Liver (tissue), 9 donors: ENCODE results near the gene CFAP221. TPM values are rescaled to one million over a fixed set of nuclear protein-coding genes. Genes with fewer than 3 reads are reported as not detected.

Source experiments
- DNase-seq: peaks from one replicate; pipeline ENCODE4 v3.0.0-alpha.2; 2017; ENCODE audit warnings: low spot score
- H3K27ac ChIP-seq, 2 donors: one replicate each; pipeline ENCODE4 v1.7.0; 2013; ENCODE audit warnings: inconsistent platforms in 2 of 2, low read length in 2 of 2, control low read depth in 1 of 2, low read depth in 1 of 2, mild to moderate bottlenecking in 1 of 2
- H3K27me3 ChIP-seq, 4 donors: one replicate each; pipeline versions ENCODE4 v1.6.1 to v1.7.0; 2013; ENCODE audit warnings: low read length in 3 of 4, inconsistent platforms in 1 of 4, mild to moderate bottlenecking in 1 of 4, moderate library complexity in 1 of 4; ENCODE audit not compliant: control insufficient read depth in 4 of 4, insufficient read depth in 4 of 4
- H3K36me3 ChIP-seq, 4 donors: one replicate each; pipeline versions ENCODE4 v1.6.1 to v1.7.0; 2013; ENCODE audit warnings: low read length in 3 of 4, mild to moderate bottlenecking in 3 of 4, low read depth in 1 of 4, moderate library complexity in 1 of 4; ENCODE audit not compliant: control insufficient read depth in 4 of 4, insufficient read depth in 3 of 4
- H3K4me1 ChIP-seq, 4 donors: one replicate each; pipeline versions ENCODE4 v1.6.1 to v1.7.0; 2013; ENCODE audit warnings: low read length in 3 of 4, mild to moderate bottlenecking in 3 of 4, moderate library complexity in 1 of 4; ENCODE audit not compliant: control insufficient read depth in 4 of 4, insufficient read depth in 4 of 4
- H3K4me3 ChIP-seq, 3 donors: one replicate each; pipeline versions ENCODE4 v1.6.1 to v1.7.0; 2013; ENCODE audit warnings: low read length in 3 of 3, control low read depth in 1 of 3, low read depth in 1 of 3, mild to moderate bottlenecking in 1 of 3
- H3K9ac ChIP-seq, 2 donors: one replicate each; pipeline ENCODE4 v1.7.0; 2013; ENCODE audit warnings: low read length in 2 of 2, mild to moderate bottlenecking in 2 of 2, moderate library complexity in 2 of 2, control low read depth in 1 of 2, low read depth in 1 of 2
- H3K9me3 ChIP-seq, 4 donors: one replicate each; pipeline versions ENCODE4 v1.6.1 to v1.7.0; 2013; ENCODE audit warnings: low read length in 3 of 4; ENCODE audit not compliant: control insufficient read depth in 4 of 4
- ATF3 ChIP-seq: IDR thresholded peaks from 2 replicates; pipeline ENCODE4 v1.6.1; 2016; ENCODE audit warnings: antibody characterized with exemption
- CTCF ChIP-seq: fragments of 150-350 bp; IDR thresholded peaks from 2 replicates; pipeline ENCODE4 v1.5.1; 2017; ENCODE audit warnings: improper control_type of control experiment, low read depth, low read length; ENCODE audit not compliant: missing input control
- EGR1 ChIP-seq, 2 donors: IDR thresholded peaks; 2 replicates each; pipeline ENCODE4 v1.6.1; 2016 to 2018; ENCODE audit warnings: antibody characterized with exemption in 2 of 2, low read depth in 2 of 2
- FOXA1 ChIP-seq: IDR thresholded peaks from 2 replicates; pipeline ENCODE4 v1.6.1; 2016; ENCODE audit warnings: antibody characterized with exemption
- FOXA2 ChIP-seq: IDR thresholded peaks from 2 replicates; pipeline ENCODE4 v1.6.1; 2016; ENCODE audit warnings: antibody characterized with exemption
- GABPA ChIP-seq, 2 donors: IDR thresholded peaks in 1 of 2; conservative IDR thresholded peaks in 1 of 2; 2 replicates each; pipeline ENCODE4 v1.6.1; 2016; ENCODE audit warnings: antibody characterized with exemption in 2 of 2, mild to moderate bottlenecking in 1 of 2, moderate library complexity in 1 of 2
- HNF4A ChIP-seq, 2 donors: conservative IDR thresholded peaks; 2 replicates each; pipeline ENCODE4 v1.6.1; 2016; ENCODE audit warnings: antibody characterized with exemption in 2 of 2, mild to moderate bottlenecking in 2 of 2
- HNF4G ChIP-seq: IDR thresholded peaks from 2 replicates; pipeline ENCODE4 v1.6.1; 2016; ENCODE audit warnings: antibody characterized with exemption
- JUND ChIP-seq, 2 donors: IDR thresholded peaks; 2 replicates each; pipeline ENCODE4 v1.6.1; 2016; ENCODE audit warnings: antibody characterized with exemption in 2 of 2
- MAX ChIP-seq: IDR thresholded peaks from 2 replicates; pipeline ENCODE4 v1.6.1; 2016; ENCODE audit warnings: antibody characterized with exemption
- NR2F2 ChIP-seq: IDR thresholded peaks from 2 replicates; pipeline ENCODE4 v1.6.1; 2016; ENCODE audit warnings: antibody characterized with exemption
- RAD21 ChIP-seq, 2 donors: IDR thresholded peaks; 2 replicates each; pipeline ENCODE4 v1.6.1; 2016; ENCODE audit warnings: antibody characterized with exemption in 2 of 2, mild to moderate bottlenecking in 2 of 2
- RXRA ChIP-seq, 2 donors: IDR thresholded peaks; 2 replicates each; pipeline ENCODE4 v1.6.1; 2017 to 2018; ENCODE audit warnings: antibody characterized with exemption in 2 of 2, mild to moderate bottlenecking in 1 of 2
- SP1 ChIP-seq: IDR thresholded peaks from 2 replicates; pipeline ENCODE4 v1.6.1; 2018; ENCODE audit warnings: antibody characterized with exemption, mild to moderate bottlenecking
- TAF1 ChIP-seq: conservative IDR thresholded peaks from 2 replicates; pipeline ENCODE4 v1.6.1; 2016; ENCODE audit warnings: antibody characterized with exemption, mild to moderate bottlenecking
- YY1 ChIP-seq: IDR thresholded peaks from 2 replicates; pipeline ENCODE4 v1.6.1; 2016; ENCODE audit warnings: antibody characterized with exemption, mild to moderate bottlenecking
- ZBTB33 ChIP-seq: IDR thresholded peaks from 2 replicates; pipeline ENCODE4 v1.6.1; 2016; ENCODE audit warnings: antibody characterized with exemption
- WGBS: extraction: QIAGEN DNeasy Blood & Tissue Kit; methylation state at CpG from one replicate; pipeline ENCODE4 v1.1.7; 2013; 5-methylcytosine and 5-hydroxymethylcytosine counted together
- polyA plus RNA-seq, 2 donors: library from polyadenylated mRNA; stranded (reverse) in 1 of 2; unstranded in 1 of 2; fragments of 200-250 nt in 1 of 2; fragments of >200 nt in 1 of 2; fragmentation: Nextera tagmentation in 1 of 2; extraction: Ambion mirVana in 1 of 2; gene quantifications; one replicate each; pipeline versions ENCODE4 v1.2.1 to v1.2.3, GENCODE V29; 2013 to 2015
- total RNA-seq, 2 donors: library from RNA; depleted of rRNA; stranded (reverse); fragments of >200 nt; gene quantifications; one replicate each; pipeline ENCODE4 v1.2.3, GENCODE V29; 2014
- donor health status: healthy.
- donor health status: healthy.
- donor health status: healthy.
- donor health status: healthy.
- donor health status: healthy.

CFAP221 gene
- total and polyA plus RNA-seq, 4 donors: 0.23 to 3.1 (median 1.2) TPM

- TF ChIP-seq CTCF: no peak
- TF ChIP-seq HNF4A (conservative IDR thresholded peaks at IDR 0.05): no peak
- no peak for TF ChIP-seq JUND (IDR thresholded peaks at IDR 0.05)
- TF ChIP-seq FOXA1: no peak
- TF ChIP-seq ATF3: no peak
Observed at GRCh38 chr2:119671016-119671415, 126.8 kb downstream of the CFAP221 start (continued).

- H3K27ac ChIP-seq: no peak overlapping the region
- H3K4me3 ChIP-seq: no peak overlapping the region
- no peaks in the 10 kb centered on the region for H3K36me3 ChIP-seq
- no peaks in the 10 kb centered on the region for H3K4me1 ChIP-seq
- TF ChIP-seq TAF1: no peak
- TF ChIP-seq RAD21 (IDR thresholded peaks at IDR 0.05): no peak
- TF ChIP-seq HNF4G: no peak
- TF ChIP-seq FOXA2: no peak
- TF ChIP-seq ATF3: no peak
- no peak for TF ChIP-seq GABPA (IDR thresholded peaks at IDR 0.05 in 1 of 2, conservative IDR thresholded peaks at IDR 0.05 in 1 of 2)
- TF ChIP-seq CTCF: no peak
- no peak for TF ChIP-seq HNF4A (conservative IDR thresholded peaks at IDR 0.05)
- no peak for TF ChIP-seq ZBTB33
- TF ChIP-seq RXRA (IDR thresholded peaks at IDR 0.05): no peak
- no peak for TF ChIP-seq JUND (IDR thresholded peaks at IDR 0.05)
- no peak for TF ChIP-seq FOXA1
- TF ChIP-seq NR2F2: no peak
- no peak for TF ChIP-seq YY1
- no peak for TF ChIP-seq SP1
- TF ChIP-seq EGR1 (IDR thresholded peaks at IDR 0.05; ENCODE audit: low read depth in 2 of 2): no peak
- no peak for TF ChIP-seq MAX
- DNase-seq: peak; percentile 29
- H3K9ac ChIP-seq: no peak overlapping the region
- 67% methylated on average over 6 of the region's 6 CpGs for WGBS
- no peaks in the 10 kb centered on the region for H3K27me3 ChIP-seq
- no peaks in the 10 kb centered on the region for H3K9me3 ChIP-seq
Observed at GRCh38 chr2:119671752-119672151, 127.5 kb downstream of the CFAP221 start.
